ENCODE results near the gene COL8A2.
A peak's percentile ranks its signal among the peaks of the same experiment; 100 is the strongest.

- TF ChIP-seq CTCF (conservative IDR thresholded peaks at IDR 0.05; ENCODE audit: low read depth, low read length) (peak; percentile 76), EZH2 (IDR thresholded peaks at IDR 0.05; ENCODE audit: borderline replicate concordance, low read depth, low read length, poor library complexity, severe bottlenecking) (no peak)
These were observed 9.7 kb upstream of the COL8A2 start for GRCh38 chr1:36134505-36135329.

Measured in A673 (cell line).